ENCODE data around the gene ARFGAP1. TPM values are rescaled to one million over a fixed set of nuclear protein-coding genes. Genes with fewer than 3 reads are reported as not detected.

Gene ARFGAP1
- polyA plus RNA-seq, 2 of the 4 experiments (the other 2 are of a cell fraction), result 41.0 to 106 TPM

DNA sequence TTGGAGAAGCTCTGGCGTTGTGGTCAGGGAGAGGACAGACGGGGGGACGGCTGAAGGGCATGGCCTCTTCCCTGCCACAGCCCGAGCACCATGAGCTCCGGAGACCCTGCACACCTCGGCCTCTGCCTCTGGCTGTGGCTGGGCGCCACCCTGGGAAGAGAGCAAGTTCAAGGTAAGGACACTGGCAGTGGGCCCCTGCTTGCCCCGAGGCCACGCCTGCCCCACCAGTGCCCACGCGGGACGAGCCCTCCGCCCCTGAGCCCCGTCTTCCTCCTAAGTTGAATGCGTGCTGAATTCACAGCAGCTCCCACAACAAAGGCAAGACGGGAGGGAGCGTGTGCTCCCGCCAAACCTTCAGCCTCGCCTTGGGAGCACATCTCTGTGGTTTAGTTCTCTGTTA lies 22.4 kb downstream of the ARFGAP1 start:
- ATAC-seq (peak in 1 of 2 experiments; percentile 4; a peak in 2 of 6 replicates), DNase-seq (ENCODE audit: low read depth in 1 of 2, low spot score in 1 of 2) (no peak), FAIRE-seq (no peak)
- ChIA-PET CTCF (interaction anchor here (0.8 to 30.4 kb wide), 7 partner anchors 14 to 679 kb away, joined by 3 to 401 read pairs (median 6); no protein-coding TSS in a partner anchor), POLR2A (no interaction called here)
- WGBS (ENCODE audit: missing lambda C conversion rate), result 69% methylated on average over 16 of the region's 19 CpGs
- no peak overlapping the region for H3K4me2 ChIP-seq
- 0 out of 6 replicates have a peak overlapping the region, but pooled peaks of 1 of the 2 experiments have one; percentile 17 for H3K27ac ChIP-seq
- no peaks in the 10 kb centered on the region for H3K9me3 ChIP-seq
- H3K4me3 ChIP-seq, result no peak overlapping the region
- peaks cover 23% of the 10 kb centered on the region; the same call in 2 of the 3 replicates for H3K4me1 ChIP-seq
- TF ChIP-seq MAFK (IDR thresholded peaks at IDR 0.05; ENCODE audit: partially characterized antibody) (no peak), FOXS1 (CRISPR knock-in tag; IDR thresholded peaks at IDR 0.05) (no peak), HDAC2 (IDR thresholded peaks at IDR 0.05) (no peak), EHF (CRISPR knock-in tag; IDR thresholded peaks at IDR 0.05) (no peak), NPAS2 (CRISPR knock-in tag; IDR thresholded peaks at IDR 0.05; ENCODE audit: borderline replicate concordance) (no peak), EP300 (IDR thresholded peaks at IDR 0.05) (no peak), RARB (CRISPR knock-in tag; IDR thresholded peaks at IDR 0.05) (no peak), ZC3H11A (IDR thresholded peaks at IDR 0.05) (no peak), SREBF2 (IDR thresholded peaks at IDR 0.05) (no peak), FOSL2 (IDR thresholded peaks at IDR 0.05) (no peak), FOSL2 (CRISPR knock-in tag; IDR thresholded peaks at IDR 0.05) (no peak), RFX5 (IDR thresholded peaks at IDR 0.05) (no peak), GATA3 (IDR thresholded peaks at IDR 0.05; ENCODE audit: borderline replicate concordance) (no peak)
- TF ChIP-seq, protein P1, sequence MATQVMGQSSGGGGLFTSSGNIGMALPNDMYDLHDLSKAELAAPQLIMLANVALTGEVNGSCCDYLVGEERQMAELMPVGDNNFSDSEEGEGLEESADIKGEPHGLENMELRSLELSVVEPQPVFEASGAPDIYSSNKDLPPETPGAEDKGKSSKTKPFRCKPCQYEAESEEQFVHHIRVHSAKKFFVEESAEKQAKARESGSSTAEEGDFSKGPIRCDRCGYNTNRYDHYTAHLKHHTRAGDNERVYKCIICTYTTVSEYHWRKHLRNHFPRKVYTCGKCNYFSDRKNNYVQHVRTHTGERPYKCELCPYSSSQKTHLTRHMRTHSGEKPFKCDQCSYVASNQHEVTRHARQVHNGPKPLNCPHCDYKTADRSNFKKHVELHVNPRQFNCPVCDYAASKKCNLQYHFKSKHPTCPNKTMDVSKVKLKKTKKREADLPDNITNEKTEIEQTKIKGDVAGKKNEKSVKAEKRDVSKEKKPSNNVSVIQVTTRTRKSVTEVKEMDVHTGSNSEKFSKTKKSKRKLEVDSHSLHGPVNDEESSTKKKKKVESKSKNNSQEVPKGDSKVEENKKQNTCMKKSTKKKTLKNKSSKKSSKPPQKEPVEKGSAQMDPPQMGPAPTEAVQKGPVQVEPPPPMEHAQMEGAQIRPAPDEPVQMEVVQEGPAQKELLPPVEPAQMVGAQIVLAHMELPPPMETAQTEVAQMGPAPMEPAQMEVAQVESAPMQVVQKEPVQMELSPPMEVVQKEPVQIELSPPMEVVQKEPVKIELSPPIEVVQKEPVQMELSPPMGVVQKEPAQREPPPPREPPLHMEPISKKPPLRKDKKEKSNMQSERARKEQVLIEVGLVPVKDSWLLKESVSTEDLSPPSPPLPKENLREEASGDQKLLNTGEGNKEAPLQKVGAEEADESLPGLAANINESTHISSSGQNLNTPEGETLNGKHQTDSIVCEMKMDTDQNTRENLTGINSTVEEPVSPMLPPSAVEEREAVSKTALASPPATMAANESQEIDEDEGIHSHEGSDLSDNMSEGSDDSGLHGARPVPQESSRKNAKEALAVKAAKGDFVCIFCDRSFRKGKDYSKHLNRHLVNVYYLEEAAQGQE (IDR thresholded peaks at IDR 0.05), result no peak
- TF ChIP-seq, protein P2, sequence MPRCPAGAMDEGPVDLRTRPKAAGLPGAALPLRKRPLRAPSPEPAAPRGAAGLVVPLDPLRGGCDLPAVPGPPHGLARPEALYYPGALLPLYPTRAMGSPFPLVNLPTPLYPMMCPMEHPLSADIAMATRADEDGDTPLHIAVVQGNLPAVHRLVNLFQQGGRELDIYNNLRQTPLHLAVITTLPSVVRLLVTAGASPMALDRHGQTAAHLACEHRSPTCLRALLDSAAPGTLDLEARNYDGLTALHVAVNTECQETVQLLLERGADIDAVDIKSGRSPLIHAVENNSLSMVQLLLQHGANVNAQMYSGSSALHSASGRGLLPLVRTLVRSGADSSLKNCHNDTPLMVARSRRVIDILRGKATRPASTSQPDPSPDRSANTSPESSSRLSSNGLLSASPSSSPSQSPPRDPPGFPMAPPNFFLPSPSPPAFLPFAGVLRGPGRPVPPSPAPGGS (IDR thresholded peaks at IDR 0.05), result no peak
- TF ChIP-seq, protein P3, sequence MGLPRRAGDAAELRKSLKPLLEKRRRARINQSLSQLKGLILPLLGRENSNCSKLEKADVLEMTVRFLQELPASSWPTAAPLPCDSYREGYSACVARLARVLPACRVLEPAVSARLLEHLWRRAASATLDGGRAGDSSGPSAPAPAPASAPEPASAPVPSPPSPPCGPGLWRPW (IDR thresholded peaks at IDR 0.05), result no peak
- TF ChIP-seq, protein P4, sequence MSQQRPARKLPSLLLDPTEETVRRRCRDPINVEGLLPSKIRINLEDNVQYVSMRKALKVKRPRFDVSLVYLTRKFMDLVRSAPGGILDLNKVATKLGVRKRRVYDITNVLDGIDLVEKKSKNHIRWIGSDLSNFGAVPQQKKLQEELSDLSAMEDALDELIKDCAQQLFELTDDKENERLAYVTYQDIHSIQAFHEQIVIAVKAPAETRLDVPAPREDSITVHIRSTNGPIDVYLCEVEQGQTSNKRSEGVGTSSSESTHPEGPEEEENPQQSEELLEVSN (IDR thresholded peaks at IDR 0.05; ENCODE audit: borderline replicate concordance, low read depth), result no peak
- TF ChIP-seq, protein P5, sequence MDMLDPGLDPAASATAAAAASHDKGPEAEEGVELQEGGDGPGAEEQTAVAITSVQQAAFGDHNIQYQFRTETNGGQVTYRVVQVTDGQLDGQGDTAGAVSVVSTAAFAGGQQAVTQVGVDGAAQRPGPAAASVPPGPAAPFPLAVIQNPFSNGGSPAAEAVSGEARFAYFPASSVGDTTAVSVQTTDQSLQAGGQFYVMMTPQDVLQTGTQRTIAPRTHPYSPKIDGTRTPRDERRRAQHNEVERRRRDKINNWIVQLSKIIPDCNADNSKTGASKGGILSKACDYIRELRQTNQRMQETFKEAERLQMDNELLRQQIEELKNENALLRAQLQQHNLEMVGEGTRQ (IDR thresholded peaks at IDR 0.05), result no peak

DNA sequence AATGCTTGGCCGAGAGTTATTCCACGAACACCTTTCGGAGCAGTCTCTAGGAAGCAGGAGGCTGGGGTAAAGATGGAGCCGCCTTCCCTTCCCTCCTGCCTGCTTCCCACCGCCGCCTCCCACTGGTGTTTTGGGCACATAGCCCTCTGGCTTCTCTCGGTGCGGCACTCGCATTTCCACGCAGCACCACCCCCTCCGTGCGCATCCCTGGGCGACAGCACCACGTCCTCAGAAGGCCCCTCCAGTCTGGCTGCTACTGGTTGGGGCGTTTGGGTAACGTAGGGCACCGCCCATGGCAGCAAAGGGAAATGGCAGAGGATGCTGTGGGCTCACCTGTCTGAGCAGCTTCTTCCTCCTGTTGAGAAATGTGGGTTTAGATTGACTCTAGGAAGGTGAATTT lies 22.8 kb downstream of the ARFGAP1 start:
- peaks cover 21% of the 10 kb centered on the region; the same call in 2 of the 3 replicates for H3K4me1 ChIP-seq
- H3K9me3 ChIP-seq, result no peaks in the 10 kb centered on the region
- ChIA-PET CTCF (interaction anchor here (1.3 to 30.4 kb wide), 5 partner anchors 14 to 679 kb away, joined by 4 to 401 read pairs (median 7); no protein-coding TSS in a partner anchor), POLR2A (no interaction called here)
- no peak overlapping the region for H3K4me3 ChIP-seq
- 42% methylated on average over 17 of the region's 17 CpGs for WGBS (ENCODE audit: missing lambda C conversion rate)
- ATAC-seq (peak in 1 of 2 experiments; percentile 4; a peak in 3 of 6 replicates), FAIRE-seq (no peak), DNase-seq (ENCODE audit: low read depth in 1 of 2, low spot score in 1 of 2) (no peak)
- H3K27ac ChIP-seq, result no peak overlapping the region
- 0 out of 5 replicates have a peak, but pooled peaks of 1 of the 2 experiments have one; percentile 11 for TF ChIP-seq RAD21 (conservative IDR thresholded peaks at IDR 0.05 in 1 of 2, IDR thresholded peaks at IDR 0.05 in 1 of 2)
- TF ChIP-seq, protein P6, sequence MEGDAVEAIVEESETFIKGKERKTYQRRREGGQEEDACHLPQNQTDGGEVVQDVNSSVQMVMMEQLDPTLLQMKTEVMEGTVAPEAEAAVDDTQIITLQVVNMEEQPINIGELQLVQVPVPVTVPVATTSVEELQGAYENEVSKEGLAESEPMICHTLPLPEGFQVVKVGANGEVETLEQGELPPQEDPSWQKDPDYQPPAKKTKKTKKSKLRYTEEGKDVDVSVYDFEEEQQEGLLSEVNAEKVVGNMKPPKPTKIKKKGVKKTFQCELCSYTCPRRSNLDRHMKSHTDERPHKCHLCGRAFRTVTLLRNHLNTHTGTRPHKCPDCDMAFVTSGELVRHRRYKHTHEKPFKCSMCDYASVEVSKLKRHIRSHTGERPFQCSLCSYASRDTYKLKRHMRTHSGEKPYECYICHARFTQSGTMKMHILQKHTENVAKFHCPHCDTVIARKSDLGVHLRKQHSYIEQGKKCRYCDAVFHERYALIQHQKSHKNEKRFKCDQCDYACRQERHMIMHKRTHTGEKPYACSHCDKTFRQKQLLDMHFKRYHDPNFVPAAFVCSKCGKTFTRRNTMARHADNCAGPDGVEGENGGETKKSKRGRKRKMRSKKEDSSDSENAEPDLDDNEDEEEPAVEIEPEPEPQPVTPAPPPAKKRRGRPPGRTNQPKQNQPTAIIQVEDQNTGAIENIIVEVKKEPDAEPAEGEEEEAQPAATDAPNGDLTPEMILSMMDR (IDR thresholded peaks at IDR 0.05), result peak; percentile 21; the same call in 2 of the 3 replicates
- no peak for TF ChIP-seq HOXB5 (CRISPR knock-in tag; IDR thresholded peaks at IDR 0.05)
- no peak overlapping the region for H3K4me2 ChIP-seq
